SJSA1 (cell line): ENCODE measurements around the gene B3GAT1. TPM values are rescaled to one million over a fixed set of nuclear protein-coding genes. Genes with fewer than 3 reads are reported as not detected.

Experiments used
- DNase-seq, 2 experiments: peaks; one replicate each; pipeline ENCODE4 v3.0.0-alpha.2; 2015 to 2020; ENCODE audit warnings: low spot score in 2 of 2, low read depth in 1 of 2
- H3K27ac ChIP-seq: fragments of 250-450 bp; sonication (Bioruptor Pico); 2 replicates; pipeline ENCODE4 v1.5.1; 2020; ENCODE audit warnings: mild to moderate bottlenecking, moderate library complexity
- H3K27me3 ChIP-seq: fragments of 250-450 bp; sonication (Bioruptor Pico); replicated peaks from 2 replicates; pipeline ENCODE4 v1.5.1; 2020; ENCODE audit warnings: mild to moderate bottlenecking, moderate library complexity
- H3K36me3 ChIP-seq: fragments of 250-450 bp; sonication (Bioruptor Pico); 2 replicates; pipeline ENCODE4 v1.5.1; 2020; ENCODE audit warnings: mild to moderate bottlenecking
- H3K4me1 ChIP-seq: fragments of 250-450 bp; sonication (Bioruptor Pico); replicated peaks from 2 replicates; pipeline ENCODE4 v1.6.1; 2021; ENCODE audit warnings: mild to moderate bottlenecking
- H3K4me3 ChIP-seq: fragments of 250-450 bp; sonication (Bioruptor Pico); 2 replicates; pipeline ENCODE4 v1.5.1; 2020; ENCODE audit warnings: mild to moderate bottlenecking
- H3K9me3 ChIP-seq: fragments of 250-450 bp; sonication (Bioruptor Pico); replicated peaks from 2 replicates; pipeline ENCODE4 v1.5.1; 2020; ENCODE audit warnings: mild to moderate bottlenecking
- total RNA-seq: library from RNA; depleted of rRNA; stranded (reverse); fragments of >200 nt; shearing (Covaris generic); gene quantifications from 2 replicates; pipeline ENCODE4 v1.2.3, GENCODE V29; 2014

Gene B3GAT1
- total RNA-seq, 1 experiment from 2014 or later: not detected

DNA sequence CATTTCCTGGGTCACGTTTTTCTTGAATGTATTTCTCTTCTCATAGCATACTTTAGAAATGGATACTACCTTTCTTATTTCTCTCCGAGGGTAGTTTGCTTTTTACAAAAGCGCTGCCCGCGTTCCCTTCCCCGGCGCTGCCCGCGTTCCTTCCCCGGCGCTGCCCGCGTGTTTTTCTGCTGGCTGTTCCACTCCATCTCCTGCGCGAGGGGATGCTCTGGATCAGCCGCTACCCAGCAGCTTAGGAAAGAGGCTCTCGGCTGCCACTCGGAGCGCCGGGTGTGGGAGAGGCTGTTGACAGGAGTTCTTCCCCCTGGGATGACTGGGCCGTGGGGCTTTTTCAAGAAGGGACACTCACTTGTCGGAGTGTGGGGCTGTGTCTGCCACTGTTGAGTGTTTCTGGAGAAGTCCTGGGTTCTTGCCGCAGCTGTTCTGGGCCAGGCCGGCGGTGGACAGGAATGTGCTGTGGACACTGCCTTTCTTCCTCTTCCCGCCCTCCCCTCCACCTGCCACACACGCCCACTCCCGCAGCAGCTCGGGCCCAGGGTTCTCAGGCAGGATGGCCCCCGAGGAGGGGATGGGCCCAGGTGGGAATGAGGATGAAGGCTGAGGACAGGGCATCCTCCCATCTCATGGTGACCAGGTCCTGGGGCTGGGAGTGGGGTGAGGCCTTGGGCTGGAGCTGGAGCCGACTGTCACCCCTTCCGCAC lies 49.7 kb downstream of the B3GAT1 start:
- DNase-seq: no peak

DNA sequence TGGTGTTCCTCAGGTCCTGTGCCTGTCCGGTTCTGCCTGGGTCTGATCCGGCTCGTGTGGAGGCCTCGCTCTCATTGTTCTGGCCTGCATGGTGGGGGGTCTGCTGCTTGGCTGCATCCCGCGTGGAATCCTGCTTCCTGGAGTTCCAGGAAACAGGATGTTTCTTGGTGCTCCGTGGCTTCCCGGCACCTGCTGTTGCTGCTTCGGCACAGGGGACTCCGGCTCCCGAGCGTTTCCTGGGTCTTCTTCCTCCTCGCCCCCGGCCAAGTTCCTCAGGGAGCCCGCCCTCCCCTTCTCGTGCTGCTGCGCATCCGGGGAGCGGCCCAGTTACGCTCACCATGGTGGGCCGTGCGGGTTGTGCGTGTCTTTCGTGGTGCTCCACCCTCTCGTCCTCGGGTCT lies 50.4 kb downstream of the B3GAT1 start:
- H3K27ac ChIP-seq: no peak overlapping the region
- H3K36me3 ChIP-seq: no peaks in the 10 kb centered on the region
- H3K9me3 ChIP-seq: no peaks in the 10 kb centered on the region
- no peaks in the 10 kb centered on the region for H3K27me3 ChIP-seq
- DNase-seq: no peak
- H3K4me1 ChIP-seq: no peaks in the 10 kb centered on the region
- no peak overlapping the region for H3K4me3 ChIP-seq

More for the DNA sequence above, 49.7 kb downstream of the B3GAT1 start:
- Histone ChIP-seq H3K9me3 (no peaks in the 10 kb centered on the region), H3K4me3 (no peak overlapping the region), H3K27me3 (no peaks in the 10 kb centered on the region), H3K36me3 (no peaks in the 10 kb centered on the region), H3K4me1 (no peaks in the 10 kb centered on the region), H3K27ac (no peak overlapping the region)

DNA sequence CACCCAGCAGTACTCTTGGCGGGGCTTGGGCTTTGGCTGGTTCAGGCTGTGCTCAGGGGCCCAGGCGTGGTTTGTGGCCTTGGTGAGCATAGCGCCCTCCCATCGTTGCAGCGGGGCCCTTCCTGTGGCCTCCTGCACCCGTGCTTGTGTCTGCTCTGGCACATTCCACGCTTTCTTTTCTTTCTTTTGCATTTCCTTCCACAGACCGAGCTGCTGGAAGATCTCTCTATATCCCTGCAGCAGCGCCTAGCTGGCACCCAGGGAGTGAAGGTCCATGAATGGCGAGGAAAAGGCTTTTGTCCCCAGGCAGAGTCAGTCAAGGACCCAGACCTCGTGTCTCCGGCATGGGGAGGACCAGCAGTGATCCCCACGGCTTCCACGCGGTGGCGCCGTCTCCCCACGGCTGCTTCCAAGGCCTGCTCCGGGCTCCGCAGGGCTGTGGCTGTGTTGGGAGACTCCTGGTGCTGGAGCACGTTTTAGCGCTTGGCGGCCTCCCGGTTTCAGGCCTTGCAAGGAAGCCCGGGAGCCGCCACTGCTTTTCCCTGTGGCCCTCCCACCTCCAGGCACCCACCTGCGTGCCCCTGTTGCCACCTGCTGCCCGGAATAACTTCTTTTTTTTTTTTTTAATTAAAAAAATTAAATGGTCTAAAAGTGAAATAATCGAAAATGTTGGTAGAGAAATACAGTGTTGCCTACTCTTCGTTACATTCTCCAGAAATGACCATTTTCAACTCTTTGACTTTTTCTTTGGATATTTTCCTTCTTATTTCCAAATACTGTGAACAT lies 51.8 kb downstream of the B3GAT1 start:
- Histone ChIP-seq H3K9me3 (no peaks in the 10 kb centered on the region), H3K4me3 (no peak overlapping the region), H3K36me3 (no peaks in the 10 kb centered on the region), H3K4me1 (no peaks in the 10 kb centered on the region), H3K27me3 (no peaks in the 10 kb centered on the region), H3K27ac (no peak overlapping the region)
- peak; percentile 20 to 54 for DNase-seq

DNA sequence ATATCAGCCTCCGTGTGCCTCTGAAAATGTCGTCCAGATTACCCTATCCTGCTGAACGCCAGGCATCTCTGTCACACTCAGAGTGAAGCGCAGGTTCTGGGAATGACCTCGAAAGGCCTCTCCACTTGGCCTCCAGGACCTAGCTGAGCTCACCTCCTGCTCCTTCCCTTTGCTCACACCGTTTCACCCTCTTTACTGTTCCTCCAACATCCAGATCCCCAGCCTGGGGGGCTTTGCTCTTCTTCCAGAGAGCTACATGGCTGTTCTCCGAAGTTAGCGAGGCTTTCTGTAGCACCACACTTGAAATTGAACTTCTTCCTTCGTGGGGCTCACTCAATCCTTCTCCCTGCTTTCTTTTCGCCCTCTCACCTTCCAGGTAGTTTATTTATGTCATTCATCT lies 52.4 kb downstream of the B3GAT1 start:
- Histone ChIP-seq H3K27ac (no peak overlapping the region), H3K4me1 (no peaks in the 10 kb centered on the region), H3K4me3 (no peak overlapping the region), H3K9me3 (no peaks in the 10 kb centered on the region), H3K36me3 (no peaks in the 10 kb centered on the region), H3K27me3 (no peaks in the 10 kb centered on the region)
- DNase-seq: no peak

DNA sequence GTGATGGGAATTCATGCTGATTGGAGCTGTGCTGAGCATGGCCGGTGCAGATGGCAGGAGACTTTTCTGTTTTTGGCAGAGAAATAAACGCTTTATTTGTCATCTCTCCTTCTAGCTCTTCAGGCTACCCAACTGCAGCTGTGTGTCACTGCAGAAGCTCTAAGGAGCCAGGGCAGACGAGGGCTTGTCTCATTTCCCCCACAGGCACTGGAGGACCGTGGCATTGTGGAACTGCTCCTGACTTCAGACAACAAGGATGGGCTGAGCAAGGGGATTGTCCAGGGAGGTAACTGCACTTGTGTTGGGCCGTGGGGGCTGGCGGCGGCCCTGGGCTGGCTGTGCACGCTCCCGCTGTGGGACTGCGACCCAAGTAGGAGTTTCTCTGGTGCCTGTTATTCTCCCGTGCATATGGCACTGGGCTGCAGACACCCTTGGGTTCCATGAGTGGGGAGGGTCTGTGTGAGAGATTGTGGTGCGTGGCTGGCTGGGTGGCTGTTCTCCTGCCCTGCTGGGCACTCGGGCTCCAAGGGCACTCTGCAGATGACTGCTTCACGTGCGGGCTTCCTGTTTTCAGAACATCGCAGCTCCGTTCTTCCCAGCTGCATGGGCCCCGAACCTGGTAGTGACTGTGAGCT lies 53.1 kb downstream of the B3GAT1 start:
- no peak overlapping the region for H3K27ac ChIP-seq
- no peak overlapping the region for H3K4me3 ChIP-seq
- H3K4me1 ChIP-seq: no peaks in the 10 kb centered on the region
- no peaks in the 10 kb centered on the region for H3K9me3 ChIP-seq
- no peaks in the 10 kb centered on the region for H3K36me3 ChIP-seq
- no peaks in the 10 kb centered on the region for H3K27me3 ChIP-seq
- no peak for DNase-seq

DNA sequence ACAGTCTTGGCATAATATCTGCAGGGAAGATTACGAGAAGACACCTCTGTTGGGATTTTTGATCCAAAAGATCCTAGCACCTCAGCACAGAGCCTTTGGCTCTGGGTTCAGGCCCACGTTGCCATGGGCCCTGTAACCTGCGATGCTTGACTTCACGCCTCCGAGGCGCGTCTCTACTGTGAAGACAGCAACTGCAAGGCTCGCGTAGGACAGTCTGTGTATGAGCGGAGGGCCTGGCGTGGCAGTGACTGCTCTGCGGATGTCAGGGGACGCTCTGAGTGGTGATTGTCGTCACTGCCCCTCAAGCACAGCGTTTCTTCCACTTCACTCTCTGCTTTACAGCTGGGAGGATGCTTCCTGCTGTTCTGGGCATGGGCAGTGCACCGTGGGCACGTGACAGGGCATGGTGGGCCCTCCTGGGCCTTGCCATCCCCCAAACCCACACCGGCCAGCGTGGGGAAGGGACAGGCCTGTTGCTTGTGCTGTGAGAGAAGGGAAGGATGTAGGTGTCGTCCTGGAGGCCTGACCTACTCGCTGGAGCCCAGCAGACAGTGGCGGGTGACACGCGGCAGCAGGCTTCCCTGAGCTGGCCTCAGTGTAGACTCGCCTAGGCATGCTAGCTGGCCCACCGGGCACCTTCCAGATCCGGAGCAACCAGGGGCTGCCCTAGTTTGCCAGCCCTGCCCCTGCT lies 53.7 kb downstream of the B3GAT1 start:
- no peak for DNase-seq
- no peak overlapping the region for H3K4me3 ChIP-seq
- no peaks in the 10 kb centered on the region for H3K27me3 ChIP-seq
- no peaks in the 10 kb centered on the region for H3K36me3 ChIP-seq
- H3K27ac ChIP-seq: no peak overlapping the region
- H3K9me3 ChIP-seq: no peaks in the 10 kb centered on the region
- no peaks in the 10 kb centered on the region for H3K4me1 ChIP-seq

DNA sequence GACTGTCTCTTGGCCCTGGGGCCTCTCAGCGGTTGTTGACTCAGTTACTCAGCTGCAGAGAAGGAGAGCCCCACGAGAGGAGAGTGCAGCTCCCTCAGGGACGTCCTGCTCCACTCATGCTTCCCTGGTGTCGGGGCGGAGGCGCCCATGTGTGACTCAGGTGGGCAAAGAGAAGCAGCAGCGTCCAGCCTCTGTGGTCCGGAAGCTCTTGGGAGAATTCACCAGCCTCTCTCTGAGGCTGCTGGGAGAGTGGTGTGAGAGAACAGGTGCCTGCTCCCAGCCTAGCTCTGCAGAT lies 54.5 kb downstream of the B3GAT1 start:
- H3K4me3 ChIP-seq: no peak overlapping the region
- DNase-seq: no peak
- no peak overlapping the region for H3K27ac ChIP-seq
- H3K36me3 ChIP-seq: no peaks in the 10 kb centered on the region
- H3K27me3 ChIP-seq: no peaks in the 10 kb centered on the region
- no peaks in the 10 kb centered on the region for H3K9me3 ChIP-seq
- no peaks in the 10 kb centered on the region for H3K4me1 ChIP-seq

DNA sequence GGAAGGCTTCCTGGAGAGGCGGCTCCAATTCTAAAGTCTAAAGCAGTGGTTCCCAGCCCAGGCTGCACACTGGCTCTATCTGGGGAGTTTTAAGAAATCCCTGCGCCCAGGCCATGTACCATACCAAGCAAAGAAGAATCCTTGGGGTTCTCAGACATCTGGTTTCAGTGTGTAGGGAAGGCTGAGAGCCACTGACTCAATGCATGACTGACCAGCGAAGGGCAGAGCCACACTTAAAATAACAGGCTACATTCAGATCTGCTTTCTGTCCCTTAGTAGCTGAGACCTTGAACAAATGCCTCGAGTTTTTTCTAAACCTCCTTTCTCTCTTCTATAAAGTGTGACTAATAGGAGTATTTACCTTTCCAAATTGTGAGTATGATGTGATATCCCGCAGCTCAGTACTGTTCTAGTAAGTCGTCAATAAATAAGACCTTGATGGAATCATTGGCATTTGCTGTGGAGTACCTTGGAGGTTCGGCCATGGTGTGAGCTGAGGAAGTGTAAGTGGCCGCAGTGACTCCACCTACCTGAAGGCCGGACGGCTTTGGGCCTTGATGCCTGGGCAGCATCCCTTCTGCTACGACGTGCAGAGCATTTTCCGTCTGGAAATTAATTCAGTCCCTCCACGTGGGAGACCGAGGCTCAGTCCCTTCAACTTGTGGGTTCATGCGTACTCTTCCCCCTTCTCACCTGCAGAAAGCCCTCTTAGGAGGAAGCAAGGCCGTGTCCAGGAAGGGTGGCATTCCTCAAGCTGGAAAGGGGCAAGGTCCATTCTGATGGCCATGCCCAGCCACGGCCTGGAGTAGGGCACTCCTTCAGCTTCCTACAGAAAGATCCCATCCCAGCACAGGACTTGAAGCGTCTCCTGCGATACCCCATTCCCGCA lies 55.1 kb downstream of the B3GAT1 start:
- Histone ChIP-seq H3K36me3 (no peaks in the 10 kb centered on the region), H3K4me1 (no peaks in the 10 kb centered on the region), H3K27ac (no peak overlapping the region), H3K9me3 (no peaks in the 10 kb centered on the region), H3K27me3 (no peaks in the 10 kb centered on the region), H3K4me3 (no peak overlapping the region)
- DNase-seq: no peak

DNA sequence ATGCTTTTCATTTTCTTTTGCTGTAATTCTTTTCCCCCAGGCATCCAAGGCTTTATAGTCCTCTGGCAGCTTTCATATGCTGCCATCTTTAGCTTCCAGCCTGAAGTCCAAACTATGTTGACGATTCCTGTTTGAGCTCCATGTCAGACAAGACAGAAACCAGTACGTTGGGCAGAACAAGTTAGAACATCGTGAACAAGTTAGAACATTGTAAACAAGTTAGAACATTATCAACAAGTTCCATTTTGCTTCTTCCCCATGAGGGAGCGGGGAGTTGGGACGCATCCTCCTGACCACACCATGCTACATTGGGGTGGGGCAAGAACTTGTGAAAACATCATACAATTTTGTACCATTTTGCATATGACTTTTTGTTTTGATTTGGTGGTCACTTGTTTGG lies 56.4 kb downstream of the B3GAT1 start:
- Histone ChIP-seq H3K9me3 (no peaks in the 10 kb centered on the region), H3K27me3 (no peaks in the 10 kb centered on the region), H3K36me3 (no peaks in the 10 kb centered on the region), H3K4me3 (no peak overlapping the region), H3K27ac (no peak overlapping the region), H3K4me1 (no peaks in the 10 kb centered on the region)
- no peak for DNase-seq

DNA sequence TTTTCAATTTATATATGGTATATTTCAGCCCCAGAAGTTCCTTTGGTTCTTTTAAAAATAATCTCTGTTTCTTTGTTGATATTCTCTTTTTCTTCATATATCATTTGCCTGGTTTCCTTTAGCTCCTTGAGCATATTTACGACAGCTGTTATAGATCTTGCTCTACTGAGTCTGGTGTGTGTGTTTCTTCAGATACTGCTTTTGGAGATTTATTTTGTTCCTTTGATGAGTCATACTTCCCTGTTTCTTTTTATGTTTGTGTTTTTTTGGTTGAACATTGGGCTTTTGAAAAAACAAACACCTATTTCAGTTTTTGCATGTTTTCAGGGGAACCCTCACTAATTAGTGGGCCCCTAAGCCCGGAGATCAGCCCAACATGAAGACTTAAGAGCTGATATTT lies 56.9 kb downstream of the B3GAT1 start:
- Histone ChIP-seq H3K36me3 (no peaks in the 10 kb centered on the region), H3K27ac (no peak overlapping the region), H3K27me3 (no peaks in the 10 kb centered on the region), H3K4me1 (no peaks in the 10 kb centered on the region), H3K4me3 (no peak overlapping the region), H3K9me3 (no peaks in the 10 kb centered on the region)
- DNase-seq: no peak

DNA sequence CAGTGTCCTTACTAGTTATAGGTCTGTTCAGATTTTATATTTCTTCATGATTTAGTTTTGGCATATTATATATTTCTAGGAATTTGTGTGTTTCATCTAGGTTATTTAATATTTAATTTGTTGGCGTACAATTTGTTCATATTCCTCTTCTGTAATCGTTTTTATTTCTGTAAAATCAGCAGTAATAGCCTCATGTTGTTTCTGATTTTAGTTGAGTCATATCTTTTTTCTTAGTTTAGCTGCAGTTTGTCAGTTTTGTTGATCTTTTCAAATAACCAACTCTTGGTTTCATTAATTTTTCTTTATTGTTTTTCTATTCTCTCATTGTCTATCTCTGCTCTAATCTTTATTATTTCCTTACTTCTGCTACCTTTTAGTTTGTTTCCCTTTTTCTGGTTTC lies 59.9 kb downstream of the B3GAT1 start:
- H3K4me1 ChIP-seq: no peaks in the 10 kb centered on the region

DNA sequence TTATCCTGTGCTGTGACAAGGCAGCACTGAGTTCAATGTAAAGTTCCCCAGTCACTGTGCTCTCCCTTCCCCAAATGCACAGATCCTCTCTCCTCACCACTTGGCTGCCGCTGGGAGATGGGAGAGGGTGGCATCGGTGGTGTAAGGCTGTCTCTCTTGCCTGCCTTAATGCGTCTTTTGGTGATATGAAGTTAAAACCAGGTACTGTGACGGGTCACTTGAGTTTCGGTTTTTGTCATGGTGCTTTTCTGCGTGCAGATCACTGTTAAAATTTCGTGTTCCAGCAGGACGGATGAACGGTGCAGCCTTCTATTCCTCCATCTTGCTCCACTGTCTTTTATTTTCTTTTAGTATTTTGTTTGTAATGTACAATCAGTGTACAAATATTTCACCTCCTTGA lies 61.7 kb downstream of the B3GAT1 start:
- Histone ChIP-seq H3K27me3 (no peaks in the 10 kb centered on the region), H3K4me1 (no peaks in the 10 kb centered on the region), H3K36me3 (no peaks in the 10 kb centered on the region), H3K9me3 (no peaks in the 10 kb centered on the region), H3K4me3 (no peak overlapping the region), H3K27ac (no peak overlapping the region)
- no peak for DNase-seq

More for the DNA sequence above, 59.9 kb downstream of the B3GAT1 start:
- no peak overlapping the region for H3K4me3 ChIP-seq
- DNase-seq: no peak
- no peak overlapping the region for H3K27ac ChIP-seq
- no peaks in the 10 kb centered on the region for H3K27me3 ChIP-seq
- H3K9me3 ChIP-seq: no peaks in the 10 kb centered on the region
- no peaks in the 10 kb centered on the region for H3K36me3 ChIP-seq

DNA sequence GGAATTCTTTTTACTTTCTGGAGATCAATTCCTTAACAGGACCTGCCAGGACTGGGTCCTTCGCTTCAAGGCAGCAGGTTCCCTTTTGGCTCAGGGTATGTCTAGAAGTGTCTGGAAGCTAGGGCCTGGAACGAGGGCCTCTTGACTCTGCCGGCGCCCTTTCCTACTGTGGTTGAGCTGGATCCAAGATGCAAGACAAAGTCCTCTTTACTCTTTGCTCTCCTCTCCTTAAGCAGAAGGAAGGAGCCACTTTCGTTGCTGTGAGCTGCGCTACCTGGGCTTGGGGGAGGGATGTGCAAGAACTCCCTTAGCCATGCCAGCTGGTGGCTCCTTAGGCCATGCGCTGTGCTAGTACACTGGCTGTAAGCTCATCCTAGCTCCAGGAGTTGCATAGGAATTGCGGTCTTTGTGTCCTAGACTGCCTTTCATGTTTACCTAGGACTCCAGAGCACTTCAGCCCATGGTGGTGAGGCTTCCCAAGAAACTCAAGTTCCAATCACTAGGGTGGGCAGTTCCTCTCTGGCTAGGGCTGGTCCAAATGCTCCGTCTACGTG lies 62.2 kb downstream of the B3GAT1 start:
- DNase-seq: no peak
- Histone ChIP-seq H3K4me3 (no peak overlapping the region), H3K4me1 (no peaks in the 10 kb centered on the region), H3K27me3 (no peaks in the 10 kb centered on the region), H3K27ac (no peak overlapping the region), H3K36me3 (no peaks in the 10 kb centered on the region), H3K9me3 (no peaks in the 10 kb centered on the region)
